IMR-90 (cell line): Measurements from ENCODE around the gene CCR9. TPM values are rescaled to one million over a fixed set of nuclear protein-coding genes. Genes with fewer than 3 reads are reported as not detected.

ENCODE experiments used
- ATAC-seq: fragments of 200-7000 bp; cut with Tn5 transposase; 2 replicates; pipeline ENCODE4 v1.9.1; 2020; ENCODE audit warnings: low read depth, mild to moderate bottlenecking, moderate library complexity
- BruUV-seq: library from RNA; stranded (reverse); fragments of 400-500 nt; replicated peaks from 2 replicates; lab custom pipeline; 2021; lab: Mats Ljungman, UMichigan
- CTCF ChIA-PET: fragments of 300-600 bp; formaldehyde crosslinking; extraction: SDS; loops from one replicate; lab custom pipeline; 2021; ENCODE audit warnings: antibody characterized with exemption; lab: Yijun Ruan, JAX
- POLR2A ChIA-PET: fragments of 300-600 bp; sonication (Branson Sonifier 250); formaldehyde crosslinking; loops from one replicate; lab custom pipeline; 2022; ENCODE audit warnings: antibody characterized with exemption; ENCODE audit not compliant: unreplicated experiment; lab: Charles Lee
- DNase-seq: peaks from one replicate; pipeline ENCODE4 v3.0.0; 2013
- H2AFZ ChIP-seq: replicated peaks from 2 replicates; pipeline ENCODE3; 2013; ENCODE audit warnings: low read length, mild to moderate bottlenecking; ENCODE audit not compliant: poor library complexity
- H2AK5ac ChIP-seq: 2 replicates; pipeline ENCODE4 v1.6.1; 2013; ENCODE audit warnings: low read depth, low read length, inconsistent platforms
- H2AK9ac ChIP-seq: replicated peaks from 2 replicates; pipeline ENCODE3; 2013; ENCODE audit warnings: mild to moderate bottlenecking, low read depth, low read length, moderate library complexity; ENCODE audit not compliant: poor library complexity
- H2BK120ac ChIP-seq: 2 replicates; pipeline ENCODE4 v1.6.1; 2013; ENCODE audit warnings: low read depth, low read length, inconsistent platforms
- H2BK15ac ChIP-seq: 3 replicates; pipeline ENCODE4 v1.6.1; 2013; ENCODE audit warnings: low read depth, low read length, inconsistent platforms
- H2BK20ac ChIP-seq: 2 replicates; pipeline ENCODE4 v1.6.1; 2013; ENCODE audit warnings: low read depth, mild to moderate bottlenecking, inconsistent platforms, low read length, moderate library complexity
- H2BK5ac ChIP-seq: 2 replicates; pipeline ENCODE4 v1.6.1; 2013; ENCODE audit warnings: mild to moderate bottlenecking, low read depth, low read length, inconsistent platforms; ENCODE audit not compliant: poor library complexity, severe bottlenecking
- H3K14ac ChIP-seq: replicated peaks from 2 replicates; pipeline ENCODE4 v1.6.1; 2013; ENCODE audit warnings: low read depth, low read length, inconsistent platforms
- H3K18ac ChIP-seq: 2 replicates; pipeline ENCODE4 v1.6.1; 2013; ENCODE audit warnings: low read depth, low read length, control low read depth
- H3K23ac ChIP-seq: 2 replicates; pipeline ENCODE4 v1.6.1; 2013; ENCODE audit warnings: low read depth, low read length, inconsistent platforms
- H3K27ac ChIP-seq: 2 replicates; pipeline ENCODE4 v1.5.1; 2013; ENCODE audit warnings: mild to moderate bottlenecking, control low read depth, low read length; ENCODE audit not compliant: insufficient read depth
- H3K27me3 ChIP-seq: 2 replicates; pipeline ENCODE4 v1.6.1; 2013; ENCODE audit warnings: low read length; ENCODE audit not compliant: control insufficient read depth, insufficient read depth
- H3K36me3 ChIP-seq: 2 replicates; pipeline ENCODE4 v1.6.1; 2013; ENCODE audit warnings: low read length, mixed read lengths; ENCODE audit not compliant: control insufficient read depth, insufficient read depth
- H3K4ac ChIP-seq: 2 replicates; pipeline ENCODE4 v1.6.1; 2013; ENCODE audit warnings: low read depth, low read length, inconsistent platforms
- H3K4me1 ChIP-seq: 2 replicates; pipeline ENCODE4 v1.6.1; 2013; ENCODE audit warnings: low read length, mixed read lengths; ENCODE audit not compliant: control insufficient read depth, insufficient read depth
- H3K4me2 ChIP-seq: 2 replicates; pipeline ENCODE4 v1.6.1; 2013; ENCODE audit warnings: low read depth, mild to moderate bottlenecking, control low read depth, low read length, moderate library complexity
- H3K4me3 ChIP-seq: 2 replicates; pipeline ENCODE4 v1.5.1; 2013; ENCODE audit warnings: low read depth, mild to moderate bottlenecking, control low read depth, low read length, moderate library complexity; ENCODE audit not compliant: insufficient read depth
- H3K56ac ChIP-seq: 2 replicates; pipeline ENCODE4 v1.6.1; 2013; ENCODE audit warnings: low read length, inconsistent platforms; ENCODE audit not compliant: insufficient read depth; ENCODE audit errors: extremely low read depth
- H3K79me1 ChIP-seq, 2 experiments: 2 replicates each; pipeline ENCODE4 v1.6.1; 2013; ENCODE audit warnings: low read length in 2 of 2, inconsistent platforms in 1 of 2, low read depth in 1 of 2
- H3K9ac ChIP-seq: 2 replicates; pipeline ENCODE4 v1.6.1; 2013; ENCODE audit warnings: low read depth, low read length, control low read depth
- H3K9me1 ChIP-seq: 2 replicates; pipeline ENCODE4 v1.6.1; 2013; ENCODE audit warnings: low read length, inconsistent platforms; ENCODE audit not compliant: insufficient read depth
- H3K9me3 ChIP-seq: 2 replicates; pipeline ENCODE4 v1.6.1; 2013; ENCODE audit warnings: low read length; ENCODE audit not compliant: control insufficient read depth, insufficient read depth
- H4K20me1 ChIP-seq: 2 replicates; pipeline ENCODE4 v1.6.1; 2013; ENCODE audit warnings: low read length, inconsistent platforms; ENCODE audit not compliant: insufficient read depth
- H4K5ac ChIP-seq: 2 replicates; pipeline ENCODE4 v1.6.1; 2013; ENCODE audit warnings: mild to moderate bottlenecking, low read depth, low read length, control low read depth
- H4K8ac ChIP-seq, 2 experiments: 2 replicates each; pipeline ENCODE4 v1.6.1; 2013; ENCODE audit warnings: low read depth in 2 of 2, low read length in 2 of 2, control low read depth in 1 of 2, inconsistent platforms in 1 of 2
- H4K91ac ChIP-seq: 2 replicates; pipeline ENCODE4 v1.6.1; 2013; ENCODE audit warnings: low read depth, low read length, inconsistent platforms; ENCODE audit not compliant: insufficient read depth
- RCOR1 ChIP-seq: IDR thresholded peaks from 2 replicates; pipeline ENCODE4 v1.6.1; 2012; ENCODE audit warnings: mild to moderate bottlenecking, low read length, improper control_type of control experiment; ENCODE audit not compliant: insufficient replicate concordance
- WGBS, 2 experiments: methylation state at CpG; one replicate each; pipeline versions ENCODE4 v1.1.5 to v1.1.7; 2013; ENCODE audit warnings: missing lambda C conversion rate in 2 of 2; ENCODE audit not compliant: insufficient read length in 1 of 2; ENCODE audit errors: extremely low coverage in 2 of 2; 5-methylcytosine and 5-hydroxymethylcytosine counted together
- dilution Hi-C: fragments of 300-500 bp; cut with HindIII; formaldehyde crosslinking; loops from one replicate; pipeline ENCODE4 v1.14.3; 2018; ENCODE audit warnings: low sequenced_read_pairs; ENCODE audit not compliant: unreplicated experiment
- in situ Hi-C: fragments of 300-500 bp; cut with MboI; formaldehyde crosslinking; loops from 3 replicates; pipeline ENCODE4 v1.14.3; 2019; ENCODE audit warnings: low sequenced_read_pairs, inconsistent platforms, mixed read lengths
- intact Hi-C: fragments of 100-400 bp; cut with micrococcal nuclease; formaldehyde crosslinking; loops from 2 replicates; pipeline ENCODE4 v1.10.0; 2022
- polyA plus RNA-seq, 3 experiments: library from polyadenylated mRNA; depleted of rRNA; stranded (reverse); fragments of >200 nt; gene quantifications; 2 replicates each; pipeline ENCODE4 v1.2.3, GENCODE V29; 2012; ENCODE audit warnings: low replicate concordance in 1 of 3
- total RNA-seq: library from RNA; depleted of rRNA; stranded (reverse); fragments of >200 nt; gene quantifications from 2 replicates; pipeline ENCODE4 v1.2.3, GENCODE V29; 2012

The CCR9 gene
- total and polyA plus RNA-seq, 2 of the 4 experiments (the other 2 are of a cell fraction), result not detected

DNA sequence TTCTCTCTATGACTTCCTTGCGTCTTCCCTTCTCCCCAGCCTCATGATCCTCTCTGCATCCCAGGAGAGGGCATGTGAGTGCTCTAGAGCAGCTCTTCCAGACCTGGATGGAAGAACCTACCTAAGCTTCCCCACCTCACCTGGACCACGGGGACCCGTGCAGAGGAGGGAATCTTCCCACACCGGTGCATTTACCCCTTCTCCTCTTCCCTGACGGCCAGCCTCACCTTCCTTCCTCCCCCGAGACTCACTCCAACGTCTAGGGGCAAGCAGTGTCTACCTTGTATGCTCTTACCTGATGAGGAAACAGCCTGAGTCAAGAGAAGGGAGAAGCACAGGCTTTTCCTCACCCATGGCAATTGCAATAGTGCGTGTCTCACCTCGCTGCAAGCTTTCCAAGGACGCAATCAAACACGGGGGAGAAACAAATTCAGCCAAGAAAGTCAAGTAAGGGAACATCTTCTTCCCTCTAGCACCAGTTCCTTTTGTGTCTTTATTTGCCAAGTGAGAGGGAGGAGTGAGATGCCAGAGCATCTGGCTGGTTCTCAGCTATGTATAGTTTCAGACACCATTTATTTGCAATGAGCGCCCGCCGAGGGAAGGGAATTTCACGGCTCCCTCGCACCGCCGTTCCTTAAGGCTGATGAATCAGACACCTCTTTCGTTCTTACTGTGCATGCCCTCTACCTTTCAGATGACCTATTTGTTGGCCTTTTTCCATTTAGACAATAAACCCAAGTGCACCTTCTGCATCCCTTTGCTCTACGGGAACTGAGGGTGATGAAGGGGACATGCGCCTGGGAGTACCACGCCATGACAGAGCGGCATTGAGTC, 1.8 kb upstream of the CCR9 start:
- dilution Hi-C loops, result no loop called here
- no CpG with 5 or more reads among the region's 23 CpGs for WGBS, 2 experiments
- Histone ChIP-seq H2AK9ac (no peak overlapping the region), H4K5ac (no peak overlapping the region), H4K91ac (no peak overlapping the region), H2BK15ac (no peak overlapping the region), H3K18ac (no peak overlapping the region), H3K27ac (no peak overlapping the region), H3K23ac (no peak overlapping the region), H2BK120ac (no peak overlapping the region), H3K36me3 (no peaks in the 10 kb centered on the region), H3K27me3 (peaks cover 36% of the 10 kb centered on the region), H2BK5ac (no peak overlapping the region), H3K4me3 (no peak overlapping the region), H3K14ac (no peak overlapping the region), H3K9me3 (no peaks in the 10 kb centered on the region), H2AFZ (no peak overlapping the region), H3K79me1 (no peaks in the 10 kb centered on the region), H3K9me1 (no peaks in the 10 kb centered on the region), H4K20me1 (no peaks in the 10 kb centered on the region), H3K4me1 (no peaks in the 10 kb centered on the region; the same call in 1 of the 2 replicates), H4K8ac (no peak overlapping the region), H3K9ac (no peak overlapping the region), H2AK5ac (no peak overlapping the region), H3K56ac (no peak overlapping the region), H3K4me2 (no peak overlapping the region), H2BK20ac (no peak overlapping the region), H3K4ac (no peak overlapping the region)
- ATAC-seq, result no peak
- intact Hi-C loops, result no loop called here
- POLR2A ChIA-PET, result no interaction called here
- in situ Hi-C loops, result no loop called here
- BruUV-seq, result no TSS peak
- DNase-seq, result no peak
- CTCF ChIA-PET, result no interaction called here
- TF ChIP-seq RCOR1, result no peak
